Progenitor cell of endocrine pancreas (in vitro differentiated cells): ENCODE data around the gene CASR. TPM values are rescaled to one million over a fixed set of nuclear protein-coding genes. Genes with fewer than 3 reads are reported as not detected.

Source experiments
- DNase-seq: peaks from one replicate; pipeline ENCODE4 v3.0.0; 2021; ENCODE audit warnings: low spot score; ENCODE audit not compliant: unreplicated experiment
- H3K27ac Mint-ChIP-seq: 2 replicates; pipeline ENCODE4 v1.8.0; 2021; ENCODE audit warnings: mild to moderate bottlenecking, moderate library complexity, mixed read lengths
- H3K27me3 Mint-ChIP-seq: 2 replicates; pipeline ENCODE4 v1.8.0; 2021; ENCODE audit warnings: mixed read lengths
- H3K36me3 Mint-ChIP-seq: 2 replicates; pipeline ENCODE4 v1.8.0; 2022; ENCODE audit warnings: mixed read lengths; ENCODE audit not compliant: insufficient read depth
- H3K4me1 Mint-ChIP-seq: 2 replicates; pipeline ENCODE4 v1.8.0; 2021; ENCODE audit warnings: low read depth, mixed read lengths
- H3K4me3 Mint-ChIP-seq: 2 replicates; pipeline ENCODE4 v1.8.0; 2021; ENCODE audit warnings: low read depth, mild to moderate bottlenecking, moderate library complexity, mixed read lengths
- H3K9me3 Mint-ChIP-seq: 2 replicates; pipeline ENCODE4 v1.8.0; 2021; ENCODE audit warnings: low read depth, mixed read lengths
- CTCF ChIP-seq: fragments of 200-600 bp; sonication (generic); IDR thresholded peaks from one replicate; pipeline ENCODE4 v1.5.0; 2021; ENCODE audit warnings: antibody characterized with exemption, mild to moderate bottlenecking; ENCODE audit not compliant: unreplicated experiment
- total RNA-seq: library from RNA; stranded (reverse); gene quantifications from 2 replicates; pipeline ENCODE4 v1.2.1, GENCODE V29; 2021

CASR gene
- total RNA-seq, 1 donor from 2014 or later = 2.3 TPM

GRCh38 chr3:122247825-122248185 is 64.3 kb downstream of the CASR start:
- no peak overlapping the region for H3K4me3 Mint-ChIP-seq
- H3K9me3 Mint-ChIP-seq = no peaks in the 10 kb centered on the region
- DNase-seq = no peak
- H3K27me3 Mint-ChIP-seq = peaks cover 31% of the 10 kb centered on the region
- no peaks in the 10 kb centered on the region for H3K36me3 Mint-ChIP-seq
- no peak overlapping the region for H3K27ac Mint-ChIP-seq
- no peak for TF ChIP-seq CTCF
- no peaks in the 10 kb centered on the region for H3K4me1 Mint-ChIP-seq

- Mint-ChIP-seq H3K9me3 (no peaks in the 10 kb centered on the region), H3K27ac (no peak overlapping the region), H3K4me1 (no peaks in the 10 kb centered on the region), H3K4me3 (no peak overlapping the region), H3K27me3 (peaks cover 21% of the 10 kb centered on the region), H3K36me3 (no peaks in the 10 kb centered on the region)
- DNase-seq = no peak
- no peak for TF ChIP-seq CTCF
Measured at GRCh38 chr3:122251428-122251827, 68.0 kb downstream of the CASR start.

DNA sequence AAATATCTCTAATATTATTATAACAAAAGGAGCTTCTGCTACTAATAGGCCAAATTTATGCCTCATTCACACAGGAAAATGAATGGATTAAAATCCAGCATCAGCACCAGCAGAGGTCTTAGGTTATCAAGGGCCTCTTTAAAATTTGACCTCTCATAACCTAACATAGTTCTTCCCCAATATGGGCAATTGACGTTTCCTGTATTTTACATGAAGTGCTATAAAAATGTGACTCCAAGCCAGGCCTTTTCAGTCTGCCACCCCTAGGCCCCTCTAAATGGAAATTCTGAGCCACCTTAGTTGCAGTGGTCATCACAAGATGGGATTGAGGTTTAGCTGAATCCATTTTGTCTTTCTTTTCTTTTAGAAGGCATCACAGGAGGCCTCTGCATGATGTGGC is 70.1 kb downstream of the CASR start:
- peaks cover 18% of the 10 kb centered on the region for H3K27me3 Mint-ChIP-seq
- no peak overlapping the region for H3K27ac Mint-ChIP-seq
- no peak overlapping the region for H3K4me3 Mint-ChIP-seq
- DNase-seq = no peak
- peaks cover 1% of the 10 kb centered on the region for H3K4me1 Mint-ChIP-seq
- H3K9me3 Mint-ChIP-seq = no peaks in the 10 kb centered on the region
- H3K36me3 Mint-ChIP-seq = no peaks in the 10 kb centered on the region
- TF ChIP-seq CTCF = no peak

DNA sequence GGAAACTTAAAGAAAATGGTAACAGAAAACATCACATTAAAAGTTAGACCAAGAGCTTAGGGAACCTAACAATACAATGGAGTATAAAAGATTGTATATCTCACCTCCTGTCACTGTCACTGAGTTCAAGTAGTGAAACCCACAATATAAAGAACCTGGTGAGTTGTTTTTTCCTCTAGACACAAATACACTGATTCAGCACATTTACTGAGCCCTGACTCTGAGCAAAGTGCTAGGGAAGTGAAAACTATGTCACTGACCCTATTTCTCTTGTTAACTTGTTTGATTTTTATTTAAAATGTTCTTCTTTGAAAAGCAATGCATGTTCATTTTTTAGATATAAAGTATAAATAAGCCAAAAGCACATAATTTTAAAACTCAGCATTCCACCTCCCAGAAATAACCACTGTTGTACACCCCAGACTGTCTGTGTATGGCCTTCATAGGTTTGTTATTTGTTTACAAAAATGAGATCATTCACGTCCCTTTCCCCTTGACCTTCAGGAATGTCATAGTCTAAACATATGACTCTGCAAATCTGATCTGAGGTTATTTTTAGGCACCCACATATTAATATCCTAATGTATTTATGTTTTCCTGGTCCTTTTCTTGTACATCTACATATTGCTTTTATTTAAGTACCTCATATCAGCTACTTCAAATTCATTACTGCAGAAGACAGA is 72.4 kb downstream of the CASR start:
- Mint-ChIP-seq H3K4me3 (no peak overlapping the region), H3K27ac (no peak overlapping the region), H3K36me3 (no peaks in the 10 kb centered on the region), H3K27me3 (peaks cover 10% of the 10 kb centered on the region), H3K4me1 (peaks cover 1% of the 10 kb centered on the region), H3K9me3 (no peaks in the 10 kb centered on the region)
- DNase-seq = no peak
- TF ChIP-seq CTCF = no peak

- H3K27ac Mint-ChIP-seq = no peak overlapping the region
- H3K9me3 Mint-ChIP-seq = no peaks in the 10 kb centered on the region
- DNase-seq = no peak
- H3K27me3 Mint-ChIP-seq = peaks cover 5% of the 10 kb centered on the region
- no peaks in the 10 kb centered on the region for H3K36me3 Mint-ChIP-seq
- no peak overlapping the region for H3K4me3 Mint-ChIP-seq
- TF ChIP-seq CTCF = no peak
- peaks cover 1% of the 10 kb centered on the region for H3K4me1 Mint-ChIP-seq
Measured at GRCh38 chr3:122257644-122258364, 74.3 kb downstream of the CASR start.
